Activated T-helper 17 cell treated with anti-CD3 and anti-CD28 coated beads, Interleukin-2, amount 50 U/mL, for 72 hours (primary cell): ENCODE data around the gene COL4A2. TPM values are rescaled to one million over a fixed set of nuclear protein-coding genes. Genes with fewer than 3 reads are reported as not detected.

Experiments
- ATAC-seq: fragments of 150-1000 bp; cut with Tn5 transposase; replicated peaks from 2 replicates; pipeline ENCODE4 v1.10.0; 2021; ENCODE audit warnings: mild to moderate bottlenecking, moderate library complexity
- H3K27ac Mint-ChIP-seq: one replicate; pipeline ENCODE4 v1.8.0; 2022; ENCODE audit warnings: mixed read lengths
- H3K27me3 Mint-ChIP-seq: one replicate; pipeline ENCODE4 v1.8.0; 2022; ENCODE audit warnings: mixed read lengths
- H3K36me3 Mint-ChIP-seq: one replicate; pipeline ENCODE4 v1.8.0; 2022; ENCODE audit warnings: low read depth, mild to moderate bottlenecking, mixed read lengths
- H3K4me1 Mint-ChIP-seq: one replicate; pipeline ENCODE4 v1.8.0; 2022; ENCODE audit warnings: mixed read lengths
- H3K4me3 Mint-ChIP-seq: one replicate; pipeline ENCODE4 v1.8.0; 2022; ENCODE audit warnings: mild to moderate bottlenecking, mixed read lengths
- H3K9me3 Mint-ChIP-seq: one replicate; pipeline ENCODE4 v1.8.0; 2022; ENCODE audit warnings: mixed read lengths
- total RNA-seq, 2 donors: library from RNA; stranded (reverse); gene quantifications; one replicate each; pipeline ENCODE4 v1.2.3, GENCODE V29; 2022

COL4A2 gene
- total RNA-seq, 2 donors from 2014 or later: 0.56 TPM; not detected in 1

DNA sequence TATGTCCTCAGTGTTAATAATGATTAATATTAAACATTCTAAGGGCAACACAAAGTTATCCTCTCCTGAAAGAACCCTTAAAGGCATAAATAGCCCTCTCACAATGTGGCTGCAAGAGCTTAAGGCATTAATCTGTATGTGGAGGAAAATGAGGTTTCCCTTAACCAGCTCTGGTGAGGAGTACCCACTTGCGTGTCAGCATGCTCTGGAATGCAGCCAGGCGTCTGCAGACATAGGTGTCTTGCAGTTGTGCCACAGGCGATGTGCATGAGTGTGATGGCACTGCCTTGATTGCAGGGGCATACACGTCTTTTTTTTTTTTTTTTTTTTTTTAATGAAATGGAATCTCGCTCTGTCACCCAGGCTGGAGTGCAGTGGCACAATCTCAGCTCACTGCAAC, 162.5 kb downstream of the COL4A2 start:
- peaks cover 12% of the 10 kb centered on the region for H3K27me3 Mint-ChIP-seq
- no peaks in the 10 kb centered on the region for H3K4me1 Mint-ChIP-seq
- ATAC-seq: no peak
- no peaks in the 10 kb centered on the region for H3K36me3 Mint-ChIP-seq
- H3K4me3 Mint-ChIP-seq: no peak overlapping the region
- H3K9me3 Mint-ChIP-seq: no peaks in the 10 kb centered on the region
- no peak overlapping the region for H3K27ac Mint-ChIP-seq

- no peak for ATAC-seq
Measured at GRCh38 chr13:110470272-110471009, 163.4 kb downstream of the COL4A2 start.

DNA sequence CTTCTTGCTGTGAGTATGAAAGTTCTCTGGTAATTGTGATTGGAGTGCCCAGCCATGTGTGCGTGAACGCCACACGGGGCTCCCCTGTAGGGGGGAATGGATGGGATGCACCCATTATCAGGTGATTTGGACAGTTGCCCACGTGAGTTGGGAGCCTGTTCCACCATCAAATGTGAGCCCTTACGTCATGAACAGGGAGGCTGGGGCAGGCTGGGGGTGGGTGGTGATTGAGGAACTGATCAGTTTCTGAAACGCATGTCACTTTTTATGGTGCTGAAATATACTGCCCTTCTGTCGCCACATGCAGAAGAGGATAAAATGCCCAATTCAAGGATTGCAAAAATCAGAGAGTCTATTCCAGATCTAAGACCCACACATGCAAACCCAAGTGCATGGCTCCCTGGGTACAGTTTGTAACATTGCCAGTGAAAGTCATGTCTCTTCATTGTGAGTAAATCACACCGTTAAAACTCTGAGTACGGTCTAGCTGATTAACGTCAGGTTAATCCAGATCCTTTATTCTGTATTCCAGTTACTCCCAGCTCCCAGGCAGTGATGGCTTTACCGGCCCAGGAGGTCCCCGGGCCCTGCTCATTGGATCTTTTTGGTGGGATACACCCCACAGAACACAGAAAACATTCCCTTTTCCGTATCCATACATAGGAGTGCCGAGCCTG, 164.2 kb downstream of the COL4A2 start:
- Mint-ChIP-seq H3K4me3 (no peak overlapping the region), H3K4me1 (no peaks in the 10 kb centered on the region), H3K9me3 (no peaks in the 10 kb centered on the region), H3K27me3 (peaks cover 9% of the 10 kb centered on the region), H3K36me3 (no peaks in the 10 kb centered on the region), H3K27ac (no peak overlapping the region)
- ATAC-seq: no peak

More at GRCh38 chr13:110470272-110471009, 163.4 kb downstream of the COL4A2 start:
- Mint-ChIP-seq H3K4me1 (no peaks in the 10 kb centered on the region), H3K4me3 (no peak overlapping the region), H3K27ac (no peak overlapping the region), H3K9me3 (no peaks in the 10 kb centered on the region), H3K27me3 (peaks cover 9% of the 10 kb centered on the region), H3K36me3 (no peaks in the 10 kb centered on the region)

DNA sequence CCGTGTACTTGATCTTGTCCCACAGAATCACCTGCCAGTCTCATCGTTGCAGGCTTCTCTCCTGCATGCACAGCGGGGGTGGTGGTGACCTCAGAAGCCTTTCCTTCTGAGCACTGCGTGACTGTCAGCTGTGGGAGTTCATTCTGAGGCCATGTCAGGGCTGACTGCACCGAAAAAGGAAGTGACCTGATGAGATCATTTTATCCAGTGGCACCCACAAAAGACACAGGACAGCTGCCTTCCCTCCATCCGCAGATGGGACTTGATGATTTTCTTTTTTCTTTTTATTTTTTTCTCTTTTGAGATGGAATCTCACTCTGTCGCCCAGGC, 164.7 kb downstream of the COL4A2 start:
- Mint-ChIP-seq H3K27ac (no peak overlapping the region), H3K36me3 (no peaks in the 10 kb centered on the region), H3K4me3 (no peak overlapping the region), H3K9me3 (no peaks in the 10 kb centered on the region), H3K27me3 (peaks cover 9% of the 10 kb centered on the region), H3K4me1 (no peaks in the 10 kb centered on the region)
- ATAC-seq: peak; percentile 90

DNA sequence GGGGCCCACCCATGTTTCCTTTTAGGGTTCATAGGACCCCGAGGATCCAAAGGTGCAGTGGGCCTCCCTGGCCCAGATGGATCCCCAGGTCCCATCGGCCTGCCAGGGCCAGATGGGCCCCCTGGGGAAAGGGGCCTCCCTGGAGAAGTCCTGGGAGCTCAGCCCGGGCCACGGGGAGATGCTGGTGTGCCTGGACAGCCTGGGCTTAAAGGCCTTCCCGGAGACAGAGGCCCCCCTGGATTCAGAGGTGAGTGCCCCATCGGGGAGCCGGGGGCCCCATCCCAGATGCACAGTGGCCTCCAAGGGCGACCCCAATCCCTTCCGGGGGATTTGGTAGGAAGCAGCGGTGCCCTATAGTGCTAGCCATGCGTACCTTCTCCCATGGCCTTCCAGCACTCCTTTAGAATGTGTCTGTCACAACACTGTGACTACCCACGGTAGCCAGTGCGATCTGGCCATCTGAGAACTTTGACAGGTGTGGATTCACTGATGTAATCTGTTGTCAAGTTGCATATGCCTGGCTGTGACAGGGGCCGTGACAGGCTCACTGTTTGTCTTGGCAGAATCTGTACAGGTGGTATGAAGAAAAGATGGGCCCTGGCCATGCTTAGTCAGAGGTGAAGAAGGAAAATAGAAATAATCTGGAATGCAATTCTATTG, 165.9 kb downstream of the COL4A2 start:
- Mint-ChIP-seq H3K4me1 (no peaks in the 10 kb centered on the region), H3K27ac (no peak overlapping the region), H3K4me3 (no peak overlapping the region), H3K9me3 (no peaks in the 10 kb centered on the region), H3K36me3 (no peaks in the 10 kb centered on the region), H3K27me3 (peaks cover 9% of the 10 kb centered on the region)
- no peak for ATAC-seq

DNA sequence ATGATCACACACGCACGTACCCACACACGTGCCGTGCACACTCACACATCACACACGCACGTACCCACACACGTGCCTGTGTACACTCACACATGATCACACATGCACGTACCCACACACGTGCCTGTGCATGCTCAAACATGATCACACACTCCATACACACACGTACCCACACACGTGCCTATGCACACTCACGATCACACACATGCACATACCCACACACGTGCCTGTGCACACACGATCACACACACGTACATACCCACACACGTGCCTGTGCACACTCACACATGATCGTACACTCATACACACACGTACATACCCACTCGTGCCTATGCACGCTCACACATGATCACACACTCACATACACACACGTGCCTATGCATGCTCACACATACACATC, 167.6 kb downstream of the COL4A2 start:
- H3K9me3 Mint-ChIP-seq: no peaks in the 10 kb centered on the region
- no peak for ATAC-seq
- H3K36me3 Mint-ChIP-seq: no peaks in the 10 kb centered on the region
- H3K27ac Mint-ChIP-seq: no peak overlapping the region
- H3K27me3 Mint-ChIP-seq: peaks cover 9% of the 10 kb centered on the region
- H3K4me1 Mint-ChIP-seq: no peaks in the 10 kb centered on the region
- no peak overlapping the region for H3K4me3 Mint-ChIP-seq

GRCh38 chr13:110475117-110475516, 168.0 kb downstream of the COL4A2 start:
- H3K27me3 Mint-ChIP-seq: peaks cover 9% of the 10 kb centered on the region
- H3K4me3 Mint-ChIP-seq: no peak overlapping the region
- no peak overlapping the region for H3K27ac Mint-ChIP-seq
- no peak for ATAC-seq
- no peaks in the 10 kb centered on the region for H3K4me1 Mint-ChIP-seq
- no peaks in the 10 kb centered on the region for H3K36me3 Mint-ChIP-seq
- no peaks in the 10 kb centered on the region for H3K9me3 Mint-ChIP-seq

DNA sequence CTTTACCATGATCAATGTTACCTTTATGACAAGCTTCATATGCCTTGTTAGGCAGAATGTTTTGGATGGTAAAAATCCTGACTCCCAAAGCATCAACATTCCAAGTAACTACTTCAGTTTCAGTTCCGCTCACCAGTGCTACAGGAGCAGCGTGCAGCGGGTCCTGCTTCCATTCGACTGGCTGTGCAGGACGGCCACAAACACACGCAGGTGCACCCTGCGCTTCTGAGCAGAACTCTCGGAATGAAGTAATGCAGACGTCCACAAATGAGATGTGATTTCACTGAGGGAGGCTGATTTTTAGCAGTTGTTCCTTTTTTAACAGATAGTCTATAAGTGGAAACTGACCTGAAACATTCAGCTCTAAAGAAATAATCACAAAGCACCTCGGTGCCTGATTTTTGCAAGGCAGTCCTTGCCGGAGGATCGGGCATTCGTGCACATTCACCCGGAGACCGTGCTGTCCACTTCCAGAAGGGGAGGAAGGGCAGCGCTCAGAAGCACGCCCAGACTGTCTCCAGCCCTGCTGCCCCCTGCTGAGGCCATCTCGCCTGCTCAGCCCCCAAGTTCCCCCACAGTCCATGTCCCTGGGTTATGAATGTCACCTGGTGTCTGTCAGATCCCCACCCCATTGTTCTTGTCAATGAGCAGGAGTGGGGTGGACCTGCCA, 168.6 kb downstream of the COL4A2 start:
- Mint-ChIP-seq H3K4me3 (no peak overlapping the region), H3K4me1 (no peaks in the 10 kb centered on the region), H3K9me3 (no peaks in the 10 kb centered on the region), H3K36me3 (no peaks in the 10 kb centered on the region), H3K27ac (no peak overlapping the region), H3K27me3 (peaks cover 8% of the 10 kb centered on the region)
- ATAC-seq: no peak

DNA sequence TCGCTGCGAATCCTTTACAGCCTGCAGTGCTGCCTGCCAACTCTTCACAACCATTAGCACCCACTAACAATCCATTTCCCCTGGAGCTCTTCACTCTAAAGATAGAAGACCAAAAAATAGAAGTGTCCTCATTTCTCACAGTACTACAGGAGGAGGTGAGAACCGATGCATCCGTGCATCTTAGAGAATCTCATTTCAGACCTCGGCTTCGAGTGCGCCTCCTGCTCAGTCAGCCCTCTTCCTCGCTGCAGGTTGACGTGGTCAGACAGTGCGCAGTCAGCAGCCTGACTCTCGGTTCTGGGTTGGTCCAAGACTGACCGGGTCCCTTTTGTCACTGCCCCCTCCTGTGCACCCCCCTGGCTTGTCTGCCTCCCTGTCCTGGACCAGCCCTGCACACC, 169.1 kb downstream of the COL4A2 start:
- ATAC-seq: no peak
- no peak overlapping the region for H3K27ac Mint-ChIP-seq
- no peaks in the 10 kb centered on the region for H3K36me3 Mint-ChIP-seq
- H3K4me1 Mint-ChIP-seq: no peaks in the 10 kb centered on the region
- H3K27me3 Mint-ChIP-seq: peaks cover 3% of the 10 kb centered on the region
- no peak overlapping the region for H3K4me3 Mint-ChIP-seq
- no peaks in the 10 kb centered on the region for H3K9me3 Mint-ChIP-seq

- Mint-ChIP-seq H3K36me3 (no peaks in the 10 kb centered on the region), H3K4me3 (no peak overlapping the region), H3K27me3 (peaks cover 4% of the 10 kb centered on the region), H3K9me3 (no peaks in the 10 kb centered on the region), H3K4me1 (no peaks in the 10 kb centered on the region), H3K27ac (no peak overlapping the region)
- no peak for ATAC-seq
Measured at GRCh38 chr13:110477706-110478245, 170.7 kb downstream of the COL4A2 start.

DNA sequence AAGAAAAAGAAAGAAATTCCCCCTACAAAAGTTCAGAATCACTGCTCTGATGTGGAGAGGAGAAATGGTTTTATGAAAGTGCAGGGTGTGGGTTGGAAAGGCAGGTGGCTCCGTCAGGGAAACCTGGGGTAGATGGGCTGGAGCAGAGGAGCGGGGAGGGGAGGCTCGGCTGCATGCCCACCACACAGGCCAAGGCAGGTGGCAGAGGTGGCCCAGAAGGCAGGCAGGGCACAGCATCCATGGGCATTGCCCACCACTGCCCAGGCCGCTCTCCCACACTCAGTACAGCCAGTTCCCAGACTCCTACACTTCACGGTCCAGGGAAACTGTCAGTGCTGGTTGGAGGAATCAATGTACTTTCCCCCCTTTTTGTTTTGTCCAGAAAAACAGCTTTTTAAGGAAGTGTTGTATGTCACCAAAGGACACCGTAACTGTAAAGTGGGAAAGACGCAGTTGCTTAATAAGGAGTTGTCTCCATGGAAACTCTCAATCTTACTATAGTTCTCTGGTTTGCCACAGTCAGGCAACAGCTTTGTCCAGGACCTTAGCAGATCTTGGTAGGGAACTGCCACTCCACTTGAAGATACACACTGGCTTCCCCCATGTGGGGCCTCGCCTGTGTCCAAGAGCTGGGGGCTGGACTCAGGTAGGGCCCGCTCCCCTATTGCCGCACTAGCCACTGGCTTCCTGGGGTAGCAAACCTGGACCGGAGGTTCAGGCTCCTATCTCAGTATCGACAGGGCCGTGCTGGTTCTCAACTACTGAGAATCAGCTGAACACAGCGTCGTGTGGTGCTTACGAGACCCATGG, 171.5 kb downstream of the COL4A2 start:
- no peak for ATAC-seq
- Mint-ChIP-seq H3K4me3 (no peak overlapping the region), H3K27ac (no peak overlapping the region), H3K36me3 (no peaks in the 10 kb centered on the region), H3K9me3 (no peaks in the 10 kb centered on the region), H3K27me3 (peaks cover 4% of the 10 kb centered on the region), H3K4me1 (no peaks in the 10 kb centered on the region)

DNA sequence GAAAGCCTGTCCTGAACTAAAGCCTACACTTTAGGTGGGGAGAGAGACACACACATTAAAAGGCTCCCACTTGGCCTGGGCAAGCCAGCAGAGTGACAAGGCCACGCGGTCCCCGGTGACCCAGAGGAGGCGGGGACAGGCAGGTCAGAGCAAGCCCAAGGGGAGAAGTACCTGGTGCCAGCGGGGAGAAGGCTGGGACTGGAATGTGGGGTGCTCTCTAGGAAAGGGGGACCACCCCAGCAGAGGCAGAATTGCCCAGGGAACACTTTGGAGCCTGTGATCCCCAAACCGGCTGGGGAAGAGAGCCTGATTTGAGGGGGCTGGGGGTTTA, 172.1 kb downstream of the COL4A2 start:
- H3K4me1 Mint-ChIP-seq: no peaks in the 10 kb centered on the region
- no peak overlapping the region for H3K4me3 Mint-ChIP-seq
- H3K27ac Mint-ChIP-seq: no peak overlapping the region
- H3K36me3 Mint-ChIP-seq: no peaks in the 10 kb centered on the region
- H3K9me3 Mint-ChIP-seq: no peaks in the 10 kb centered on the region
- H3K27me3 Mint-ChIP-seq: peaks cover 4% of the 10 kb centered on the region
- no peak for ATAC-seq

DNA sequence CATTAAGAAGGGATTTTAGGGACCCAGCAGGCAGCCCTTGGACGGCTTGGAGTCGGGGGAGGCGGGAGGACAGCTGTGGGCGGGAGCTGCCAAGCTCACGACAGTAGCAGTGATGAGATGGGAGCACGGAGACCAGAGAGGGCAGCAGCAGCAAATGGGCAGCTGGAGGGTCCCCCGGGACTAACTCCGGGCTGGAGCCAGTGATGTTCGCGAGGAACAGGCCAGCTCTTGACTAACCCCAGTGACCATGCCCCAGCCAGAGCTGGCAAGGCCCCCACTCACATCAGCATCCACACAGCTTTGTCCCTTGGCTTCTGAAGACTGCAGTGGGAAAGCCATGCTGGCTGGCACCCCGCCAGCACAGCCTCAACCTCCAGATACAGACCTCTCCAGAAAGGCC, 172.6 kb downstream of the COL4A2 start:
- no peaks in the 10 kb centered on the region for H3K4me1 Mint-ChIP-seq
- ATAC-seq: no peak
- H3K27ac Mint-ChIP-seq: no peak overlapping the region
- H3K36me3 Mint-ChIP-seq: no peaks in the 10 kb centered on the region
- no peak overlapping the region for H3K4me3 Mint-ChIP-seq
- H3K9me3 Mint-ChIP-seq: no peaks in the 10 kb centered on the region
- H3K27me3 Mint-ChIP-seq: peaks cover 7% of the 10 kb centered on the region

GRCh38 chr13:110480161-110480560, 173.1 kb downstream of the COL4A2 start:
- ATAC-seq: no peak
- Mint-ChIP-seq H3K4me3 (no peak overlapping the region), H3K4me1 (no peaks in the 10 kb centered on the region), H3K27me3 (peaks cover 7% of the 10 kb centered on the region), H3K27ac (no peak overlapping the region), H3K9me3 (no peaks in the 10 kb centered on the region), H3K36me3 (no peaks in the 10 kb centered on the region)
